GM12864 (cell line): ENCODE data around the gene ACY1.

ENCODE experiments used
- DNase-seq: peaks from one replicate; pipeline ENCODE4 v3.0.0-alpha.2; 2011; ENCODE audit warnings: low read depth
- H3K4me3 ChIP-seq: 2 replicates; pipeline ENCODE4 v1.5.1; 2011; ENCODE audit warnings: mild to moderate bottlenecking, low read depth, low read length, control low read depth
- TF ChIP-seq, protein P1 (sequence below): IDR thresholded peaks from 2 replicates; pipeline ENCODE4 v1.5.1; 2011; ENCODE audit warnings: low read depth, mild to moderate bottlenecking, moderate library complexity, low read length, control low read depth, inconsistent platforms; ENCODE audit errors: missing control alignments

ACY1 gene

DNA sequence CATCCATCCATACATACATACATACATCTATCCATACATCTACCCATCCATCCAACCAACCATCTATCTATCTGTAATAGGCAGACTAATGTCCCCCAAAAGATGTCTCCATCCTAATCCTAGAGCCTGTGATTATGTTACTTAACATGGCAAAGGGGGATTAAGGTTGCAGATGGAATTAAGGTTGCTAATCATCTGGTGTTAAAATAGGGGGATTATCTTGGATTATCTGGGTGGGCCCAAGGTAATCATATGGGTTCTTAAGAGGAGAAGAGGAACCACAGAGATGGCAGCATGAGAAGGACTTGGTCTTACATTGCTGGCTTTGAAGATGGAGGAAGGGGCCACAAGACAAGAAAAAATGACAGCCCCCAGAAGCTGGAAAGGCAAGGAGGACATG is 27.1 kb downstream of the ACY1 start:
- no peak overlapping the region for H3K4me3 ChIP-seq
- TF ChIP-seq, protein P1, sequence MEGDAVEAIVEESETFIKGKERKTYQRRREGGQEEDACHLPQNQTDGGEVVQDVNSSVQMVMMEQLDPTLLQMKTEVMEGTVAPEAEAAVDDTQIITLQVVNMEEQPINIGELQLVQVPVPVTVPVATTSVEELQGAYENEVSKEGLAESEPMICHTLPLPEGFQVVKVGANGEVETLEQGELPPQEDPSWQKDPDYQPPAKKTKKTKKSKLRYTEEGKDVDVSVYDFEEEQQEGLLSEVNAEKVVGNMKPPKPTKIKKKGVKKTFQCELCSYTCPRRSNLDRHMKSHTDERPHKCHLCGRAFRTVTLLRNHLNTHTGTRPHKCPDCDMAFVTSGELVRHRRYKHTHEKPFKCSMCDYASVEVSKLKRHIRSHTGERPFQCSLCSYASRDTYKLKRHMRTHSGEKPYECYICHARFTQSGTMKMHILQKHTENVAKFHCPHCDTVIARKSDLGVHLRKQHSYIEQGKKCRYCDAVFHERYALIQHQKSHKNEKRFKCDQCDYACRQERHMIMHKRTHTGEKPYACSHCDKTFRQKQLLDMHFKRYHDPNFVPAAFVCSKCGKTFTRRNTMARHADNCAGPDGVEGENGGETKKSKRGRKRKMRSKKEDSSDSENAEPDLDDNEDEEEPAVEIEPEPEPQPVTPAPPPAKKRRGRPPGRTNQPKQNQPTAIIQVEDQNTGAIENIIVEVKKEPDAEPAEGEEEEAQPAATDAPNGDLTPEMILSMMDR = no peak
- no peak for DNase-seq

DNA sequence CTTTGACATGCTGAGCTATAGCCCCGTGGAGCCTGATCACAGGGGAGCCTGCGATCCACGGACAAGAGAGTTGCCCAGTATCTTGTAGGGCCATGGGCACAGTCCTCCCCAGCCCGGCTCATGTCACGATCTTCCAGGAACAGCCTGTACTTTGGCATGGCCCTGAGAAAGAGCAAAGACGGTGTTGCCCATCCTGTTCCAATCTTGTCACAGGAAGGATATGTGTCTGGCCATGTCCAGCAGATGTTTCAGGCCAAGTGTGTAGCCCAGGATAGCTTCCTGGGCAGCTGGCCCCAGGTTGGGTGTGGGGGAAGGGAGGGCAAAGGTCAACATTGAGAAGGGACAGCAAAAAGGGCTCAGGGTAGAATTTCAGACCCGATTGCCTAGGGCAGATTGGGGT is 29.4 kb downstream of the ACY1 start:
- no peak for DNase-seq
- H3K4me3 ChIP-seq = no peak overlapping the region
- TF ChIP-seq, protein P1 = no peak

DNA sequence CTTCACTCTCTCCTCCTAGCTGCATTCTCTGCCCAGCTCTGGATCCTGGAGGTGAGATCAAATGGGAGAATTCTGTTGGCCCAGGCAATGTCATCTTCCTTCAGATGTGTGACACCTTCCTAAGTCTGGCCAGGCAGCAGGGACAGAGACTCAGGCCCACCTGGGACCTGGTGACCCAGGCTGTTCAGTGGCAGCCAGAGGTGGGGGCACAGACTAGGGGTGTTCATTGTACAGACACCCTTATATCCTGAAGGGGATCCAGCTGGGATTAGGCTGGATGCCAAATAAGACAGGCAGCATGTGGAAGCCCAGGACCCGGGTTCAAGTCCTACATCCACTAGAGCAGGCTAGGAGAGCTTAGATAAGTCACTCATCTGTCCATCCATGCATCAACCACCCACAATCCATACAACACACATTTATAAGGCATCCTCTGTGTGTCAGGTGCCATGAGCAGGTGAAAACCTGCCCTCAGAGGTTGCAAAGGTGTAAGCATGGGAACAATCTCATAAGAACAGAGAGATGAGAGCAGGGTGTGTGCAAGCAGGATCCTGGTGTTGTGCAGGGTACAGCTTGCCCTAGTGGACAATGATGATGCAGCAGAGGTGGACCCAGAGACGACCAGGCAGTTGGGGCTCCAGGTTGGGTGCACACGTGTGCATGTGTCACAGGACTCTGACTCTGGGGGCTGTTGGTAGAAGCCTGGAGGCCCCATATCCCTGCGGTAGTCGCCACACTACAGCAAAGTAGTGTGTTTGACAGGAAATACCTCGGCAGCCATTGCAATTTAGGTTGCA is 30.7 kb downstream of the ACY1 start:
- TF ChIP-seq, protein P1 = peak; percentile 6
- H3K4me3 ChIP-seq = no peak overlapping the region
- no peak for DNase-seq

DNA sequence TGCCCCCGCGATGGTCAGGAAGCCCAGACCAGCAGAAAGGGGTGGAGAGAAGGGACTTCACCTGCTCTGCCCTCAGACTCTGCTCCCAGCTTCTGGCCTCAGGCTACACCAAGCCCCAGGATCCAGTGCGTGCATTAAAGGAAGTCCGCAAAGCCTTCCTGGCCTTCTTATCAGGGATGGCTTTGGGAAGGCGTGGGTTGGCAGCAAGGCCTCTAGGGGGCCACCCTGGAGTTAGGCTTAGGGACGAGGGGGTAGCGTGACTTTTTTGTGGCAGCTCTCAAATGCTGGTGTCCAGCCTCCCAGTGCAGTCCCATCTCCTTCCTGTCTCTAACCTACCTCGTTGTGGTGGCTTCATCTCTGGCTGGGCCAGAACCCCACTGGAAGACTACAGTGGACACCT is 31.3 kb downstream of the ACY1 start:
- DNase-seq = no peak
- TF ChIP-seq, protein P1 = peak; percentile 39
- no peak overlapping the region for H3K4me3 ChIP-seq

DNA sequence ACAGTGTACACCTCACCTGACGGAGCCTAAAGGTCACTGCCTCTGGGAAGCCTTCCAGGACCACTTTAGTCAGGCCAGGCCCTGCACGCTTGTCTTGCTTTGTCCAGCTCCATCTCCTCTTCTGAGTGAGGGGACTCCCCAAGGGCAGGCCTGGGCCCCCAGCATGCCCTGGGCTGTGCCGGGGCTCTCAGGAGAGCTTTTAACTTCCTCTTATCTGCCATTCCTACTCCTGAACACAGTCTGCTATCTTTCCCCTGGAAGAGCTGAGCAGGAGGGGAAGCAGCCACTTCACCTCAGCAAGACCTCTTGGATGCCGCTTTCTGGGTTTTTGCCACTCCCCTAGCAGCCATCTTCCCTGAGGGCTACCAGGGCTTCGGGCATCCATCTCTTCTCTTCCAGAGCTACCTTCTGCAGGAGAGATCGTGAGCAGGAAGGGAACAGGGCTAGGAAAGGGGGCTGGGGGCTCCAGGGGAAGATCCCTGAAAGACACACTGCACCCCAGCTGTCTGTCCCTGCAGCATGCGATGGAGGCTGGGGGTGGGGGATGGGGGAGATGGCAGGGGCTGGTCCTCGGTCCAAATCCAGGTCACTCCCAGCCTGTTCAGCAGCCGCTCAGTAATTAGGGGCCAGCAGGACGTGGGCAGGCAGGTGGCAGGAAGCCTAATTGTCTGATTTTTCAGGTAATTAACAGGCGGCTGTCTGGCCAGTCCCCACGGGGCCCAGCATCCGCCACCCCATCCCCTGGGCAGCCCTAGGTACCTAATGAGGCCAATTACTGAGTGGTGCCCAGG is 32.3 kb downstream of the ACY1 start:
- no peak overlapping the region for H3K4me3 ChIP-seq
- no peak for DNase-seq
- TF ChIP-seq, protein P1 = no peak

DNA sequence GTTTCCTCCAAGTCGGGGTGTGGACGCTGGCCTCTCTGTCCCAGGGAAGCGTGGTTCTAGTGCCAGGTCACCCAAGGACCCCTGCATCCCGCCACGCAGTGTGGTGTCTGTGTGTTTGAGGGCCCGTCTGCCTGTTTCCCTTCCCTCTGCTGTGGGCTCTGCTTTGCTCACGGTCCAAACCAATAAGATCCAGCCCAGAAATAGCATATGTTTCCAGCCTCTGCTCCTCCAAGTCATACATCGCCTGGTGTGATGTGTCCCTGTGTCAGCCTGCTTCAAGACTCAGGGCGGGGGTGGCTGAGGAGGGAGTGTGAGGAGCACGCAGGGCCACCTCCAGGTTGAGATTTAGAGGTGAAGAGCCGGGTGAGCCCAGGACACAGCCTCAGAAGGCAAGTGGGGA is 34.3 kb downstream of the ACY1 start:
- DNase-seq = no peak
- H3K4me3 ChIP-seq = no peak overlapping the region
- TF ChIP-seq, protein P1 = no peak
